ENCODE results near the gene IMMP2L.

GRCh38 chr7:110891197-110891596 lies 671.1 kb downstream of the IMMP2L start:
- TF ChIP-seq CTCF (IDR thresholded peaks at IDR 0.05) (no peak), POLR2A (IDR thresholded peaks at IDR 0.05) (no peak)

All from thyroid gland (tissue), 4 donors.